Keratinocyte (primary cell): ENCODE measurements around the gene RAI1. TPM values are rescaled to one million over a fixed set of nuclear protein-coding genes. Genes with fewer than 3 reads are reported as not detected.
"Not testable (repeated sequence)": the region's sequence is repeated elsewhere in the genome, so short reads cannot be mapped to it uniquely, and the experiment has no call there.

ENCODE experiments used
- DNase-seq: peaks from one replicate; pipeline ENCODE4 v3.0.0-alpha.2; 2011; ENCODE audit warnings: low read depth, missing footprints, low spot score
- FAIRE-seq: peaks from 2 replicates; lab custom pipeline; 2011; peaks lifted over from hg19 to GRCh38; lab: Jason Lieb, UNC
- H2AFZ ChIP-seq: 2 replicates; pipeline ENCODE4 v1.6.0; 2012; ENCODE audit warnings: low read length, control low read depth, inconsistent platforms; ENCODE audit not compliant: control insufficient read depth
- H3K27ac ChIP-seq: 2 replicates; pipeline ENCODE4 v1.5.1; 2011; ENCODE audit warnings: low read length; ENCODE audit not compliant: control insufficient read depth, insufficient read depth
- H3K27me3 ChIP-seq: 3 replicates; pipeline ENCODE4 v1.6.0; 2011; ENCODE audit warnings: low read length; ENCODE audit not compliant: control insufficient read depth, insufficient read depth; ENCODE audit errors: extremely low read depth
- H3K36me3 ChIP-seq, 2 experiments: 2 replicates in 1 of 2; 3 replicates in 1 of 2; pipeline ENCODE4 v1.5.1; 2011; ENCODE audit warnings: low read length in 2 of 2, mild to moderate bottlenecking in 1 of 2; ENCODE audit not compliant: control insufficient read depth in 2 of 2, insufficient read depth in 2 of 2; ENCODE audit errors: extremely low read depth in 1 of 2
- H3K4me1 ChIP-seq: 3 replicates; pipeline ENCODE4 v1.5.1; 2011; ENCODE audit warnings: low read length; ENCODE audit not compliant: control insufficient read depth, insufficient read depth; ENCODE audit errors: extremely low read depth
- H3K4me2 ChIP-seq: 3 replicates; pipeline ENCODE4 v1.6.0; 2011; ENCODE audit warnings: low read depth, low read length; ENCODE audit not compliant: control insufficient read depth, insufficient read depth; ENCODE audit errors: extremely low read depth
- H3K4me3 ChIP-seq, 3 experiments: fragments of 200-600 bp in 1 of 3; sonication (generic) in 1 of 3; 2 replicates in 2 of 3; 3 replicates in 1 of 3; pipeline ENCODE4 v1.5.1; 2011 to 2016; ENCODE audit warnings: low read length in 3 of 3, mild to moderate bottlenecking in 3 of 3, control low read depth in 2 of 3, inconsistent platforms in 1 of 3, low read depth in 1 of 3, mixed read lengths in 1 of 3, mixed run types in 1 of 3, moderate library complexity in 1 of 3; ENCODE audit not compliant: control insufficient read depth in 2 of 3, insufficient read depth in 2 of 3; ENCODE audit errors: extremely low read depth in 1 of 3
- H3K79me2 ChIP-seq: 2 replicates; pipeline ENCODE4 v1.6.0; 2012; ENCODE audit warnings: low read length; ENCODE audit not compliant: control insufficient read depth, insufficient read depth
- H3K9ac ChIP-seq: 3 replicates; pipeline ENCODE4 v1.6.0; 2011; ENCODE audit warnings: low read length; ENCODE audit not compliant: control insufficient read depth, insufficient read depth; ENCODE audit errors: extremely low read depth
- H3K9me1 ChIP-seq: 3 replicates; pipeline ENCODE4 v1.6.0; 2011; ENCODE audit warnings: low read length; ENCODE audit not compliant: control insufficient read depth, insufficient read depth; ENCODE audit errors: extremely low read depth
- H3K9me3 ChIP-seq: 2 replicates; pipeline ENCODE4 v1.5.1; 2012; ENCODE audit warnings: low read depth, low read length; ENCODE audit not compliant: control insufficient read depth
- H4K20me1 ChIP-seq: 3 replicates; pipeline ENCODE4 v1.6.0; 2011; ENCODE audit warnings: low read length; ENCODE audit not compliant: control insufficient read depth, insufficient read depth; ENCODE audit errors: extremely low read depth
- EZH2 ChIP-seq: IDR thresholded peaks from one replicate; pipeline ENCODE4 v1.6.1; 2012; ENCODE audit warnings: inconsistent platforms, mild to moderate bottlenecking, low read length, moderate library complexity
- dilution Hi-C: fragments of 300-500 bp; cut with MboI; formaldehyde crosslinking; loops from one replicate; pipeline ENCODE4 v1.7.0; 2020; ENCODE audit warnings: low sequenced_read_pairs; ENCODE audit not compliant: extremely low pct_ligation_motif_present
- polyA minus RNA-seq, 3 experiments: library from RNA; depleted of rRNA, polyadenylated mRNA; stranded (reverse); fragments of >200 nt; gene quantifications; 1 replicate in 1 of 3; 2 replicates in 1 of 3; 3 replicates in 1 of 3; pipeline ENCODE4 v1.2.3, GENCODE V29; 2011
- polyA plus RNA-seq, 5 experiments: library from polyadenylated mRNA; depleted of rRNA in 3 of 5; stranded (reverse) in 3 of 5; stranded (forward) in 1 of 5; unstranded in 1 of 5; fragments of >200 nt; gene quantifications; 1 replicate in 1 of 5; 2 replicates in 3 of 5; 3 replicates in 1 of 5; pipeline versions ENCODE4 v1.2.1 to v1.2.3, GENCODE V29; 2011 to 2012; ENCODE audit warnings: missing spikeins in 2 of 5, low read depth in 1 of 5, low replicate concordance in 1 of 5
- TF ChIP-seq, protein P1 (sequence below), 3 experiments: IDR thresholded peaks in 1 of 3; conservative IDR thresholded peaks in 1 of 3; optimal IDR thresholded peaks in 1 of 3; 2 replicates in 2 of 3; 3 replicates in 1 of 3; pipeline versions ENCODE3 to v1.5.1; 2011; ENCODE audit warnings: low read length in 3 of 3, mild to moderate bottlenecking in 3 of 3, moderate library complexity in 2 of 3, control low read depth in 1 of 3, inconsistent platforms in 1 of 3; ENCODE audit not compliant: insufficient read depth in 2 of 3; ENCODE audit errors: extremely low read depth in 1 of 3

RAI1 gene, protein sequence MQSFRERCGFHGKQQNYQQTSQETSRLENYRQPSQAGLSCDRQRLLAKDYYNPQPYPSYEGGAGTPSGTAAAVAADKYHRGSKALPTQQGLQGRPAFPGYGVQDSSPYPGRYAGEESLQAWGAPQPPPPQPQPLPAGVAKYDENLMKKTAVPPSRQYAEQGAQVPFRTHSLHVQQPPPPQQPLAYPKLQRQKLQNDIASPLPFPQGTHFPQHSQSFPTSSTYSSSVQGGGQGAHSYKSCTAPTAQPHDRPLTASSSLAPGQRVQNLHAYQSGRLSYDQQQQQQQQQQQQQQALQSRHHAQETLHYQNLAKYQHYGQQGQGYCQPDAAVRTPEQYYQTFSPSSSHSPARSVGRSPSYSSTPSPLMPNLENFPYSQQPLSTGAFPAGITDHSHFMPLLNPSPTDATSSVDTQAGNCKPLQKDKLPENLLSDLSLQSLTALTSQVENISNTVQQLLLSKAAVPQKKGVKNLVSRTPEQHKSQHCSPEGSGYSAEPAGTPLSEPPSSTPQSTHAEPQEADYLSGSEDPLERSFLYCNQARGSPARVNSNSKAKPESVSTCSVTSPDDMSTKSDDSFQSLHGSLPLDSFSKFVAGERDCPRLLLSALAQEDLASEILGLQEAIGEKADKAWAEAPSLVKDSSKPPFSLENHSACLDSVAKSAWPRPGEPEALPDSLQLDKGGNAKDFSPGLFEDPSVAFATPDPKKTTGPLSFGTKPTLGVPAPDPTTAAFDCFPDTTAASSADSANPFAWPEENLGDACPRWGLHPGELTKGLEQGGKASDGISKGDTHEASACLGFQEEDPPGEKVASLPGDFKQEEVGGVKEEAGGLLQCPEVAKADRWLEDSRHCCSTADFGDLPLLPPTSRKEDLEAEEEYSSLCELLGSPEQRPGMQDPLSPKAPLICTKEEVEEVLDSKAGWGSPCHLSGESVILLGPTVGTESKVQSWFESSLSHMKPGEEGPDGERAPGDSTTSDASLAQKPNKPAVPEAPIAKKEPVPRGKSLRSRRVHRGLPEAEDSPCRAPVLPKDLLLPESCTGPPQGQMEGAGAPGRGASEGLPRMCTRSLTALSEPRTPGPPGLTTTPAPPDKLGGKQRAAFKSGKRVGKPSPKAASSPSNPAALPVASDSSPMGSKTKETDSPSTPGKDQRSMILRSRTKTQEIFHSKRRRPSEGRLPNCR (N-terminal part only)
- polyA plus RNA-seq = 2.6 to 3.8 TPM (median 3.2 TPM) in 3 replicates
- 4.4 TPM for polyA plus RNA-seq (2011; ENCODE audit: low read depth)
- 1.5 and 4.3 TPM in 2 replicates for polyA plus RNA-seq (2011; cell fraction: cytosol; rRNA removed)
- polyA plus RNA-seq (2011; cell fraction: nucleus; rRNA removed) = 12.7 and 22.4 TPM in 2 replicates
- polyA plus RNA-seq (2012; ENCODE audit: low replicate concordance) = 7.9 and 17.1 TPM in 2 replicates
- 7.0 to 17.7 TPM (median 7.2 TPM) in 3 replicates for polyA minus RNA-seq
- polyA minus RNA-seq (2011; cell fraction: cytosol; rRNA and poly(A)+ RNA removed) = 12.1 TPM
- 16.7 and 20.6 TPM in 2 replicates for polyA minus RNA-seq (2011; cell fraction: nucleus; rRNA and poly(A)+ RNA removed)

DNA sequence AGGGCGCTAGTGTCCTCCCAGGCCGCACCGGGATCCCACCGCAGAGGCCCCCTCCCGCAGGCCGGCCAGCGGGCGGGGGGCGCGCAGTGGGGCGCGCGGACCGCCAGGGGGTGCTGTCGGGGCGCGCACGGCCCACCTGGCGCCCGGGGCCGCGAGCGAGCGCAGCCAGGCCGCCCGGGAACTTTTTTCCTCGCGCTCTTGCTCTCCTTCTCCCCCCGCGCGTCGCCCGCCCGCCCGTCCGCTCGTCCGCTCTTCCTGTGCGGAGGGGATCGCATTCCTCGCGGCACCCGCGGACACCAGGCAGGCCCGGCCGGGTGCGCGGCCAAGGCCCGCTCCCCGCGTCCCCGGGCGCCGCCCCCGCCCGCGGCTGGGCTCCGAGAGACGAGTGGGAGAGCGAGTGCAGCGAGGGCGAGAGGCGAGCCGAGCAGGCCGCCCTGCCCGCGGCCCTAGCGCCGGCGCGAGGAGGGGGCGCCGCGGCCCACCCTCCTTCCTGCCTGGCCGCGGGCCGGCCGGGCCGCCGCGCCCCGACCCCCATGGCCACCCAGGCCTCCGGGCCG lies at the start of gene RAI1:
Gene RAI1 (plus strand): TSS at position 272 of the 557 bp plus-strand sequence. CDS start 111,491 bp downstream, outside the sequence.
- DNase-seq (no peak), FAIRE-seq (no peak)
- dilution Hi-C loops = no loop called here
- H3K4me3 ChIP-seq = peak within 1 kb of the TSS; percentile 77 to 87 (median 84)
- peak within 1 kb of the TSS; percentile 87 for H3K27ac ChIP-seq
- no peaks in the 10 kb centered on the region for H3K27me3 ChIP-seq
- peak within 1 kb of the TSS; percentile 91 for H3K9ac ChIP-seq
- peaks cover 5% of the 10 kb centered on the region for H4K20me1 ChIP-seq
- no peaks in the 10 kb centered on the region for H3K36me3 ChIP-seq
- H3K4me2 ChIP-seq = peak within 1 kb of the TSS; percentile 95
- H3K9me3 ChIP-seq = no peaks in the 10 kb centered on the region
- no peaks in the 10 kb centered on the region for H3K9me1 ChIP-seq
- H2AFZ ChIP-seq = no peak within 1 kb of the TSS
- H3K79me2 ChIP-seq = peaks cover 42% of the 10 kb centered on the region
- TF ChIP-seq, protein P1, sequence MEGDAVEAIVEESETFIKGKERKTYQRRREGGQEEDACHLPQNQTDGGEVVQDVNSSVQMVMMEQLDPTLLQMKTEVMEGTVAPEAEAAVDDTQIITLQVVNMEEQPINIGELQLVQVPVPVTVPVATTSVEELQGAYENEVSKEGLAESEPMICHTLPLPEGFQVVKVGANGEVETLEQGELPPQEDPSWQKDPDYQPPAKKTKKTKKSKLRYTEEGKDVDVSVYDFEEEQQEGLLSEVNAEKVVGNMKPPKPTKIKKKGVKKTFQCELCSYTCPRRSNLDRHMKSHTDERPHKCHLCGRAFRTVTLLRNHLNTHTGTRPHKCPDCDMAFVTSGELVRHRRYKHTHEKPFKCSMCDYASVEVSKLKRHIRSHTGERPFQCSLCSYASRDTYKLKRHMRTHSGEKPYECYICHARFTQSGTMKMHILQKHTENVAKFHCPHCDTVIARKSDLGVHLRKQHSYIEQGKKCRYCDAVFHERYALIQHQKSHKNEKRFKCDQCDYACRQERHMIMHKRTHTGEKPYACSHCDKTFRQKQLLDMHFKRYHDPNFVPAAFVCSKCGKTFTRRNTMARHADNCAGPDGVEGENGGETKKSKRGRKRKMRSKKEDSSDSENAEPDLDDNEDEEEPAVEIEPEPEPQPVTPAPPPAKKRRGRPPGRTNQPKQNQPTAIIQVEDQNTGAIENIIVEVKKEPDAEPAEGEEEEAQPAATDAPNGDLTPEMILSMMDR (optimal IDR thresholded peaks at IDR 0.05 in 1 of 3, IDR thresholded peaks at IDR 0.05 in 1 of 3, conservative IDR thresholded peaks at IDR 0.05 in 1 of 3; ENCODE audit: extremely low read depth in 1 of 3, insufficient read depth in 2 of 3, low read length in 3 of 3) = peak in 2 of 3 experiments; percentile 36 to 82
- no peak for TF ChIP-seq EZH2
- H3K4me1 ChIP-seq = peaks cover 39% of the 10 kb centered on the region

DNA sequence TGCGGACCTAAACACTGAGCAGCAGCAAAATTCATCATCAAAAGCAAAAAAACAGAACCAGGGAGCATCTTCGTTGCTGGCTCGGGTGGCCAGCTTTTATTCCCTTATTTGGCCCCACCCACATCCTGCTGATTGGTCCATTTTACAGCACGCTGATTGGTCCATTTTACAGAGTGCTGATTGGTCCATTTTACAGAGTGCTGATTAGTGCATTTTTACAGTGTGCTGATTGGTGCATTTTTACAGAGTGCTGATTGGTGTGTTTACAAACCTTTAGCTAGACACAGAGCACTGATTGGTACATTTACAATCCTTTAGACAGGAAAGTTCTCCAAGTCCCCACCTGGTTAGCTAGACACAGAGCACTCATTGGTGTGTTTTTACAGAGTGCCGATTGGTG lies 48.6 kb upstream of the RAI1 start:
- H3K79me2 ChIP-seq, H3K4me2 ChIP-seq, FAIRE-seq, H3K9ac ChIP-seq, H3K9me1 ChIP-seq, H3K4me3 ChIP-seq, H2AFZ ChIP-seq, H3K9me3 ChIP-seq, H3K27me3 ChIP-seq, H3K27ac ChIP-seq, H4K20me1 ChIP-seq, DNase-seq, H3K4me1 ChIP-seq, dilution Hi-C loops, H3K36me3 ChIP-seq: not testable (repeated sequence)
